T-helper 1 cell (primary cell): ENCODE results near the gene HBB.

Source experiments
- DNase-seq, 5 donors: peaks; one replicate each; pipeline ENCODE4 v3.0.0-alpha.2; 2012 to 2020

Gene HBB

DNA sequence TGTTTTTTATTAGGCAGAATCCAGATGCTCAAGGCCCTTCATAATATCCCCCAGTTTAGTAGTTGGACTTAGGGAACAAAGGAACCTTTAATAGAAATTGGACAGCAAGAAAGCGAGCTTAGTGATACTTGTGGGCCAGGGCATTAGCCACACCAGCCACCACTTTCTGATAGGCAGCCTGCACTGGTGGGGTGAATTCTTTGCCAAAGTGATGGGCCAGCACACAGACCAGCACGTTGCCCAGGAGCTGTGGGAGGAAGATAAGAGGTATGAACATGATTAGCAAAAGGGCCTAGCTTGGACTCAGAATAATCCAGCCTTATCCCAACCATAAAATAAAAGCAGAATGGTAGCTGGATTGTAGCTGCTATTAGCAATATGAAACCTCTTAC is 1.4 kb downstream of the HBB start:
- DNase-seq, result no peak

DNA sequence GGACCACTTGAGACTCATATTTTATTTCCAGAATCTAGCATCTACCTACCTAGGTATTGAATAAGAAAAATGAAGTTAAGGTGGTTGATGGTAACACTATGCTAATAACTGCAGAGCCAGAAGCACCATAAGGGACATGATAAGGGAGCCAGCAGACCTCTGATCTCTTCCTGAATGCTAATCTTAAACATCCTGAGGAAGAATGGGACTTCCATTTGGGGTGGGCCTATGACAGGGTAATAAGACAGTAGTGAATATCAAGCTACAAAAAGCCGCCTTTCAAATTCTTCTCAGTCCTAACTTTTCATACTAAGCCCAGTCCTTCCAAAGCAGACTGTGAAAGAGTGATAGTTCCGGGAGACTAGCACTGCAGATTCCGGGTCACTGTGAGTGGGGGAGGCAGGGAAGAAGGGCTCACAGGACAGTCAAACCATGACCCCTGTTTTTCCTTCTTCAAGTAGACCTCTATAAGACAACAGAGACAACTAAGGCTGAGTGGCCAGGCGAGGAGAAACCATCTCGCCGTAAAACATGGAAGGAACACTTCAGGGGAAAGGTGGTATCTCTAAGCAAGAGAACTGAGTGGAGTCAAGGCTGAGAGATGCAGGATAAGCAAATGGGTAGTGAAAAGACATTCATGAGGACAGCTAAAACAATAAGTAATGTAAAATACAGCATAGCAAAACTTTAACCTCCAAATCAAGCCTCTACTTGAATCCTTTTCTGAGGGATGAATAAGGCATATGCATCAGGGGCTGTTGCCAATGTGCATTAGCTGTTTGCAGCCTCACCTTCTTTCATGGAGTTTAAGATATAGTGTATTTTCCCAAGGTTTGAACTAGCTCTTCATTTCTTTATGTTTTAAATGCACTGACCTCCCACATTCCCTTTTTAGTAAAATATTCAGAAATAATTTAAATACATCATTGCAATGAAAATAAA is 2.1 kb downstream of the HBB start:
- no peak for DNase-seq

DNA sequence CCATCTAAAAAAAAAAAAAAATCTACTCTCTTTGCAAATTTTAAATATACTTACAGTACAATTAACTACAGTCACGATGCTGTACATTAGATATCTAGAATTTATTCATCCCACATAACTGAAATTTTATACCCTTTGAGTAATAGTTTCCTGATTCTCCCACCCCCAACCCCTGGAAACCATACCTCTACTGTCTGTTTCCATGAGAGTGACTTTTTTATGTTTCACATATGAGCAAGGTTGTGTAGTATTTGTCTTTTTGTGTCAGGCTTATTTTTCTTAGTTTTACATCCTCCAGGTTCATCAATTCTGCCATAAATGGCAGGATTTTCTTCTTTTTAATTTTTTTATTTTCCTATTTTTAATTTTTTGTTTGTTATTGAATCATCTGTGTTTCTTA is 3.2 kb downstream of the HBB start:
- no peak for DNase-seq

GRCh38 chr11:5223146-5223545 is 3.7 kb downstream of the HBB start:
- DNase-seq, result no peak

DNA sequence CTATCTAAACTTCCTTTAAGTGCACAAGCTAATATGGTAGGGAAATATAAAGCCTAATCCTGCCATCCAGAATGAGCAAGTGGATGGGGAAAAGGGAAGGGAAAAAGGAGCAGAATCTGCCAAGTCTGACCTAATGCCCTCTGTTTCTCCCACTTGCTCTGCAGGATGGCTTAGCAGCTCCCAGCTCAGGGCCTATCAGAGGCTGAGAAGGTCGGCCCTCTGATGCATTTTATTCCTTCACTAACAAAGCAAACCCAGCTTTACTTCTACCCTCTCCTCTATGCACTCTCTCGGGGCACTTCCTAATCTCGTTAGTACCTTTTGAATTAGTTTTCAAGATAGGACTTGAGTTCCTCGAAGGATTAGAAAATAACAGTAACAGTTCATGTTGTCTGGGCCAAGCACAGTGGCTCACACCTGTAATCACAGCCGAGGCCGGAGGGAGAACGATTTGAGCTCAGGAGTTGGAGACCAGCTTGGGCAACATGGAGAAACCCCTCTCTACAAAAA is 16.4 kb downstream of the HBB start:
- no peak for DNase-seq

DNA sequence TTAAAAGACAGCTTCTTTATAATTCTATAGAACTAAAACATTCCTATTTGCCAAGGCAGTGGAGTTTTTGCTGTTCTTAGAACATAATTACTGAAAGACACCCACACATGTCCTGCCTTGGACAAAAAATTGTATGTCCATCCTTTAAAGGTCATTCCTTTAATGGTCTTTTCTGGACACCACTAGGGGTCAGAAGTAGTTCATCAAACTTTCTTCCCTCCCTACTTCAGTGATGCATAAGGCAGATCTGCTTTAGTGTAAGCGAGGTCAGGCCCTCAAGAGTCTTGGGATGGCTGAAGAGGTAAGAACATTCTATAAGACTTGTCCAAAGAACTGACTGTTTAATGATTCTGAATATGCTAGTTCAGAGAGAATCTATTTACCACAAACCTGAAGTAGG is 22.1 kb downstream of the HBB start:
- DNase-seq, result peak in 1 of 5 donors; percentile 4

DNA sequence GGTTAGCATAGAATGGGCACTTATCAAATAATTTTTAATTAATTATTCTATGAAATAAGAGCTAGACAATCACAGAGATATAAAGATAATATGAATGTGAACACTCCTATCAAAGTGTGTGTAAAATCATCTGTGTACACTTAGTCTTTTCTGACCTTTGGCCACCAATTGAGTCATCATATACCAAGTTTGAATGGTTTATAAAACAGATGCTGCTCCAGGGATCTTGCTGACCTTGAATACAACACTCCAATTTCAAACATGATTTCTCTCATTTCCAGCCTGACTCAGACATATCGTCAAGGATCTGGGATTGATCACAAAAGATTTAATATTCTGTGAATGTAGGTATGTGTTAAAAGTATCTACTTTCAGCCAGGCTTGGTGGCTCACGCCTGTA is 23.5 kb downstream of the HBB start:
- no peak for DNase-seq

- no peak for DNase-seq
Measured at GRCh38 chr11:5200582-5200981, 26.3 kb downstream of the HBB start, which contains the start of gene OR51V1. Gene OR51V1, minus strand, starts transcription at chr11:5200682. Its CDS starts 0 bp downstream, at chr11:5200682.

- DNase-seq, result no peak
Measured at GRCh38 chr11:5198285-5198684, 28.6 kb downstream of the HBB start.

- no peak for DNase-seq
Measured at GRCh38 chr11:5197536-5197935, 29.3 kb downstream of the HBB start.

DNA sequence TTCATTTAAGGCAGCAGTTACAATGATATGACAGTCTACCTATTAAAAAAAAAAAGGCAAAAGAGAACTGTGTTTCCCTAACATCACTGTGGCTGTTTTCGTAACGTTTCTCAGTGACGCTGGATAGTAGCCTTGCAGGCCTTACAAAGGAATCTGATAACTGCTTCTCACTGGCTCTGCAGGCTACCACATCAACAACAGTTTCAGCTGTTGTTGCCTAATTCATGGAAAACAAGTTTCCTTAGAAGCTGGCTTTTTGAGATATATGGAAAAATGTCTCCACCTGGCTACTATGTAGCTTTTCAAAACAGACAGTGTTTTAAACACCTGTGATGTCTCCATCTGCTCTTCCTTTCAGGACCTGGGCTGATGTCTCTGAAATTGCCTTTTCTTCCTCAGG is 30.1 kb downstream of the HBB start:
- no peak for DNase-seq

DNA sequence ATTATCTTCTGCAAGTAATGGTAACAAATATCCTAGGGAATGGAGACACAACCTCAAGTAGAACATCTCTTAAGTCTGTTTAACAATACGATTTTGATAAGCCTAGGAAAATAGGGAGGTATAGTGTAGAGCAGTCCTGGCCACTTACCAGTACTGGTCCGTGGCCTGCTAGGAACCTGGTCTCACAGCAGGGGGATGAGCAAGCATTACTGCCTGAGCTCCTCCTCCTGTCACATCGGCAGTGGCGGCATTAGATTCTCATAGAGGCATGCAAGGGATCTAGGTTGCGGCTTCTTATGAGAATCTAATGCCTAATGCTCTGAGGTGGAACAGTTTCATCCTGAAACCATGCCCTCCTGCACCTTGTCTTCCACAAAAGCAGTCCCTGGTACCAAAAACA is 30.8 kb downstream of the HBB start:
- no peak for DNase-seq

DNA sequence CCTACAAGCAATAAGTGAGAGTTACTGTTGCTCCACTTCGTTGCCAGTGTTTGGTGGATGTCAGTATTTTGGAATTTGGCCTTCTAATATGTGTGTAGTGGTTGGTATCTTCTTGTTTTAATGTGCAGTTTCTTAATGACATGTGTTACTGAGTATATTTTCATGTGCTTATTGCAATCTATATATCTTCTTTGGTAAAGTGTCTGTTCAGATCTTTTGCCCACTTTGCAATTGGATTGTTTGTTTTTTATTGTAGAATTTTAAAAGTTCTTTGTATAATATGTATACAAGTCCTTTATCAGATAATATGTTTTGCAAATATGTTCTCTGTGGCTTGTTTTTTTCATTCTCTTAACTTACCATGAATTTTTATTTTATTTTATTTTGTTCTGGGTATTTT is 34.1 kb downstream of the HBB start:
- no peak for DNase-seq

- DNase-seq, result no peak
Measured at GRCh38 chr11:5188201-5188600, 38.7 kb downstream of the HBB start.

DNA sequence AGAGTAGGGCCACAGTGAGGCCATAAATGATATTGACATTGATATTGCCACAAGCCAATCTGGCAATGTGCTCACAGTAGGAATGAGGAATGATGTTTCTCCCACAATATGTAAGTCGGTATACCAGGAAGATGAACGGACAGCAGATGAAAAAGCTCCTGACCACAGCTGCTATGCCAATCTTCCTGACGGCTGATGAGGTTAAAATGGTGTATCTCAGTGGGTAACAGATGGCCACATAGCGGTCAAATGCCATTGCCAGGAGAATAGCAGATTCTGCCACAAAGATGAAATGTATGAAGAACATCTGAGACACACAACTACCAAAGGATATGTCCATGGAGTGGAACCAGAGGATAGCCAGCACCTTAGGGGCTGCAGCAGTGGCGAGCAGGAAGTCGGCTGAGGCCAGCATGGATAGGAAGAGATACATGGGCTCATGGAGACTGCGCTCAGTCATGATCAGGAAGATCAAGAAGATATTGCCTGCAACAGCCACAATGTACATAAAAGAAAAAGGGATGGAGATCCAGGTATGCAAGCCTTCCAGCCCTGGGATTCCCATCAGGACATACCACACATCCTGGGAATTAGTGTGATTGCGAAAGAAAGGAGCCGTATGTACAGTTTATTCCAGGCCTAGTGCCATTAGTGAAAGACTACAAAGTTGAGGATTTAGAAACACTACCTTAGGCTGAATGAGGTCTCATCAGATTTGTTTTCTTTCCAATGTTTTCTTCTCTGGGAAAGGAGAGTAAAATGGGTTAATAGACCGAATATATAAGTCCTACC is 48.6 kb downstream of the HBB start:
- no peak for DNase-seq
